Glomerular visceral epithelial cell (primary cell): ENCODE data around the gene VAV3.

Source experiments
- DNase-seq: peaks from one replicate; pipeline ENCODE4 v3.0.0-alpha.2; 2016; ENCODE audit errors: extremely low spot score

Gene VAV3

DNA sequence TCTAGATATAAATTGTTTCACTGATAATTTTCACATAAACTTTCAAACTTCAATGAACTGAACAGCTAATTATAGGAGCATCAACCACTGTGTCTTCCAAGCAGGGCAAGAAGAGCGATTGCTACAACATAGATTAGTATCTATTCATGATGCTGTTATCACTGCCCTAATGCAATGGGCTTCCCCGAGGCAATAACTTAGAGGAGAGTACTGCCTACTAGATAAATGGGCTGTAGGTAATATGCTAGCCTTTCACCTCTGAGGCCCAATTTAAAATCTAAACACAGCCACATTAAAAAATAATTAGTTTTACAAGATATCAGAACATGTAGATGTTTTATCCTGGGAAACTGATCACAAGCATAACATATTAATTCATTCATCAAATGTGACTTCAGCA lies 318.0 kb downstream of the VAV3 start:
- DNase-seq, result no peak

DNA sequence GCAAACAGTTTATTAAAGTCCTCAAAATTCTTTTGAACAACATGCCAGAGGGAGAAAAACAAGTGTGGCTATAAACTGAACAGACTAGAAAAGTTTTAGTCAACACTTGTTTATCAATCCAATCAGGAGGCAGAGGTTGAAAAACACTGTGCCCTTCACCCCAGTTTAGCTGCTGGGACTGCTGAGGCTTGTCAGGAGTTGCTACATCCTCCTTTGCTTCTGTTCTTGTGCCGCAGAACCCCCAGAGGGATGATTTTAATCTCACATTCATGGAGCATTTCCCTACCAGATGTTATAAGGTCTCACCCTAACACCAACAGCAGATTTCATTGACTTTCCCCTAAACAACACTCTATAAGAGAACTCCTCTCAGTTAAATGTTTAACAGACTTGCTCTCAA lies 321.2 kb downstream of the VAV3 start:
- DNase-seq, result no peak

DNA sequence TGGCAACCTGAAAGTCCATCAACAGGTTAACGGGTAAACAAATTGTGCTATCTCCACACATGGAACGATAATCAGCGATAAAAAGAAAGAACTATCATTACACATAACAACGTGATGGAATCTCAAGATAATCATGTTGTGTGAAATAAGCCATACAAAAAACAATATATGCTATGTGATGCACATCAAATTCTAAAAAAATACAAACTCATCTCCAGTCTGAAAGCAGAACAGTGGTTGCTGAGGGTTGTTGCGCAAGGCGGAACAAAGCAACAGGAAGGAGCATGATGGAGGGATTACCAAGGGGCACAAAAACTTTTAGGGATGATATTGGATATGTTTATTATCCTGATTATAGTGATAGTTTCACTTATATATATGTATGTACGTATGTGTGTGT lies 324.8 kb downstream of the VAV3 start:
- DNase-seq, result no peak

DNA sequence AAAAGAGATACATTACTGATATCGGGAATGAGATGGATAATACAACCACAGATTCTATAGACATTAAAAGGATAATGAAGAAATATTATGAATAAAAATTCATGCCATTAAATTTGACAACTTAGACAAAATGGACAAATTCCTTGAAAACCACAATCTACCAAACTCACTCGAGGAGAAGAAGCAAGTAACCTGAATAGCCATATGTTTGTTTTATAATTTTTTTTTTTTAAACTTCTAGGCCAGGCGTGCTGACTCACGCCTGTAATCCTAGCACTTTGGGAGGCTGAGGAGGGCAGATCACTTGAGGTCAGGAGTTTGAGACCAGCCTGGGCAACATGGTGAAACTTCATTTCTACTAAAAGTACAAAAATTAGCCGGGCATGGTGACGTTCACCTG lies 327.9 kb downstream of the VAV3 start:
- DNase-seq, result peak; percentile 42

DNA sequence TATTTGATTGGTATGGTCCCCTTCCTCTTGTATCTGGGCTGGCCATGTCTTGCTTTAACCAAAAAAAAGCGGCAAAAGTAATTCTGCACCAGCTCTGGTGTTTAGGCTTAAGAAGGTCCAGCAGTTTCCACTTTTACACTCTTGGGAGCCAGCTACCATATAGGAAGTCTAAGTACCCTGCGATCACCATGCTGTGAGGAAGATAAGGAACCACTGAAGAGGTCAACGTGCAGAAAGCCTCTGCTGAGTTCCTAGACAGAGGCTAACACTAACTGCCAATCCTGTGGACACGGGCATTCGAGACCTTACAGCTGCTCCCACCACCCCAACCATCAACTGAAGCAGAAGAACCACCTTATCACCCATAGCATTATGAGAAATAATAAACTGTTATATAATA lies 331.4 kb downstream of the VAV3 start:
- DNase-seq, result no peak

DNA sequence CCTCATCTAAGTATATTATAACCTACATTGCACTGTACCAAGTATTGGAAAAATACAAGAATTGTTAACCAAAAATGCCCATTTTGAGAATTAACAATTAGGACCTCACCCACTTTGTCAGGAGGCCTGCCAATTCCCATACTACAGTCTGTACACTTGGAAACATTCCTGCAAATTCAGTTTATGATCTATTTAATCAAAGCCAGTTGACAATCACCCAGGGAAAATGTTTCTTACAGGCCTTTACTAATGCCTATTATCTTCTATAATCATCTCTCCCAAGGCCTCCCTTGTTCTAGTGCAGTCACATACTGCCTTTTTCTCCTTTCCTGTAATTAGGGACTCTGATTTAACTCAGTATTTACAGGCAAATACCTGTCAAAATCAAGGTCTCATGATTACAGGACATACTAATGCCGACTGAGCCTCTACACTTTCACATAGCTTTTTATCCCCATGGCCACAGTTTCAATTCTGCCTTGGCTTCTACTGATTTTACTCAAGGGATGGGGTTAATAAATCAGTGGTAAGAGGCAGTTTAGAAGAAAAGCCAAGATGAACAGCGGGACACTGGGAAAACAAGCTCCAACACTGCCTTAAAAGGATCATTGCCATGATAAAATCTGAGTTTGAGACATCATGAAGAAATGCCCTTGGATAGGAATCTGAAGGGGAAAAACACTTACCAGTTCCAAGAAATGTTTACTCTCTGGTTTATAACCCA lies 338.7 kb downstream of the VAV3 start:
- DNase-seq, result no peak

DNA sequence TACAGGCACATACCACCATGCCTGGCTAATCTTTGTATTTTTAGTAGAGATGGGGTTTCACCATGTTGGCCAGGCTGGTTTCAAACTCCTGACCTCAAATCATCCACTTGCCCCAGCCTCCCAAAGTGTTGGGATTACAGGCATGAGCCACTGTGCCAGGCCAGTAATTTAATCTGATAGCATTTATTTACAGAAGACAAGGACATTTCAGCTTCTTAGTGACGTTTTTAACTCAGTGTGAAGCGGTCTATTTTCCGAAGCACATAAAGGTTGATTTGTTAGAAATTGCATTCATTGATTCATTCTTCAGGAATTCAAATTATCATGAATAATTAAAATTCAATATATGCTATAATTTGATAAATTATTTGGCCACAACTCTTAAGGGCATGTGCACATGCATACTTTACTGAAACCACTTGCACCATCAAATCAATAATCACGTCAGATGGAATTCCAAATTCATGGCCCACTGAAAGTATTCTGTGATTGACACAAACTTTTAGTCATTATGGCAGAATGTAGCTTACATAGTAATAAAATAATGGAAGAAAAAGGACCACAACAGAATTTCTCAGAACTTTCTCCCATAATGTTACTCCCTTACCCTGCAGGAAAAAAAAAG lies 339.5 kb downstream of the VAV3 start:
- DNase-seq, result no peak

DNA sequence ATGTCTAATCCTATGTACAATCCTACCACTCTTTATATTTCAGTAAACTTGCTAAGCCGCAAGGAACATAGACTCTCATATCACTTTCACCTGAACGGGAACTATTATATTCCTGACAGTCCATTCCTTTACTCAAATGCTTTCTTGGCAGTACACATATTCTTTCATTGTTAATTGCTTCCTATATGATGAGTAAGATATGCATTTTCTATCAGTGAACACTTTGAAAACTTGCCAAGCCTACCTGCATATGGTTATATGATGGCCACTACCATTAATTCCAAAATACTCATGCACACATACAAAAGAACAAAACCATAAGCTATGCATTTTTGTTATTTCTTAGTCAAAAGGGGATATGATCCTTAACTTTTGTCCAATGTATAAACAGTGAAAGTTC lies 341.5 kb downstream of the VAV3 start:
- DNase-seq, result no peak

DNA sequence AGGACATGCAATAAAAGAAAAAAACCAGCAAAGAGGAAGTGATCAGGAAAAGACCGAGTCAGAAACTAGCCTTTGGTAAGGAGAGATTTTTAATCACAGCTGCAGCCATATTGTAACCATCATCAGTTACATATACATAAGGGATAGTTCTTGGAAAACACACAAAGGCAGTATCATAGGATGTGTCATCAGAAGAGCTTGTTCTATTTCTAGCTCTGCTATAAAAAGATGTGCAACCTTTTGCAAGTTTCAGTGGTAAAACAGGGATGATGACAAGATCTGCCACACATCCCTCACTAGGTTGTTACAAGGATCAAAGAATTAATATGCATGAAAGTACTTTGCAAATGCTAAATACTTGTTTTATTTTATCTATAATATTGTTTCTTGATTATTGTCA lies 342.0 kb downstream of the VAV3 start:
- no peak for DNase-seq

DNA sequence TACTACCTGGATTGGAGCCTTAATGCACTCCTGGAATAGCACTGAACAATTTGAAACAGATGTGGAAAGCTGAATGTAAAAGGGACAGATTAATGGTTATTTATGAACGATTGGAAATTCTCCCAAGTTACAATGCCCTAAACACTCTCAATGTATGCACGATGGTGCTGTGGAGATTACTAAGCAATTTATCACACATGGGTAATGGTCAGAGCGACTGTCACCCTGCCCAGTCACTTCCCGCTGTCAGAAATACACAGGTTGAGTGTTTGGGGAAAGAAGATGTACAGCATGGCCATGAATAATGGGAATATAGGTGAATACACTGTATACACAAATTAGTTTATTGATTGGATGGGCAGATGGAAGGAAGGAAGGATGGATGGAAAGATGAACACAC lies 342.4 kb downstream of the VAV3 start:
- DNase-seq, result no peak

DNA sequence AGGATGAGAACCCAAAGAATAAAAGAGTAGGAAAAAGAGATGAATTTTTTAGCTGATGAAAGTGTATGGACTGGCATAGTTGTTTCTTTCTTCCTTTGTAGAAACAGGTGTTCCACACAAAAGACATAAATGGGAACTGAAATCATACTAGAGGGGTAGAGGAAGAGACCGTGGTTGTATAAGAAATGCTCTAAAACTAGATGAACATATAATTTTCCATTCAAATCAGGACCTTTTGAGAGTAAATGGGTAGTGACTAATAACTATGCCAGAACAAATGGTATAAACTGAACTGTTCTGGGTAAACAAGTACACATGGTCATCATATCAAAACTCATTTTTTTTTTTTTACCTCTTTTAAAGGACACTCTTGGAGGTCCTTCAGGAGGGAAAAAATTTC lies 344.2 kb downstream of the VAV3 start:
- no peak for DNase-seq

DNA sequence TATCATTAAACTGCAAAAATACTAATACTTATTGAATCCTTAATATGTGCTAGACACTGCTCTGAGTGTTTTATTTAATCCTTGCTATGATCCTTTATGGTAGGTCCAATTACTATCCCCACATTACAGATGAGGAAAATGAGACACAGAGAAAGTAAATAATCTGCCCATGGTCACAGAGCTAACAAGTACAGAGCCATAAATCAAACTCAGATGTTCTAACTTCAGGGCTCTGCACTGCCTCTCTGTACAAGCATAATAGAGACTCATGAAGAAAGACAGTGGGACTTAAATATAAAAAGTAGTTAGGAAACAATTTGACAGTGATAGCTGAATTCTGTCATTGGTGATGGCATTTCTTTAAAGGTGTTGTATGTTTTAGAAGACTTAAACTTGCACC lies 346.4 kb downstream of the VAV3 start:
- DNase-seq, result no peak

DNA sequence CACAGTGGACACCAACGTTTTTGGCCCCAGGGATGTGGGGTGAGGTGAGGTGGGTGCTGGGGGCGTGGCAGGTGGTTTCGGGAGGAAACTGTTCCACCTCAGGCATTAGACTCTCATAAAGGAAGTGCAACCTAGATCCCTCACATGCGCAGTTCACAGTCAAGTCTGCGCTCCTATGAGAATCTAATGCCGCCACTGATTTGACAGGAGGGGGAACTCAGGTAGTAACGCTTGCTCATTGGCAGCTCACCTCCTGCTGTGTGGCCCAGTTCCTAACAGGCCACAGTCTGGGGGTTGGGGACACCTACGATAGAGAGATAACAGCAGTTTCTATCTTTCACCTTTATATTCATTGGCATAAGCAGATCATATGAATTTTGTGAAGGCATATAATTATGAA lies 347.1 kb downstream of the VAV3 start:
- DNase-seq, result no peak

DNA sequence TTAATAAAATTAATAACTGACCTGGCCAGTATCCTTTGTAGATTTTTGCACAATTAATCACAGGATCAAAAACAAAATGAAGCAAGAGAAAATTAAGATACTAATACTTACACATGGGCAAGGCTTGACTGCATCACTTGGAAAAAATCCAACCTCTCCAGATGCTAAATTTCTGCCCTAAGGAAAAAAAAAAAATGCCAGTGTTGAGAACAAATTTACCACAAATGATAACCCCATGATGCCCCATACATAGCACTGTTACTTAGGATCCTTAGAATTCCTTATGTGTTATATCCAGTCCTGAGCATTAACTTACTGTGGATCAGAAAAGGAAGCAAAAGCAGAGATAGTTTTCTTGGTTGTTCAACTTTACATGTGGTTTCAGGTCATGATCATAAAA lies 347.5 kb downstream of the VAV3 start:
- DNase-seq, result no peak

DNA sequence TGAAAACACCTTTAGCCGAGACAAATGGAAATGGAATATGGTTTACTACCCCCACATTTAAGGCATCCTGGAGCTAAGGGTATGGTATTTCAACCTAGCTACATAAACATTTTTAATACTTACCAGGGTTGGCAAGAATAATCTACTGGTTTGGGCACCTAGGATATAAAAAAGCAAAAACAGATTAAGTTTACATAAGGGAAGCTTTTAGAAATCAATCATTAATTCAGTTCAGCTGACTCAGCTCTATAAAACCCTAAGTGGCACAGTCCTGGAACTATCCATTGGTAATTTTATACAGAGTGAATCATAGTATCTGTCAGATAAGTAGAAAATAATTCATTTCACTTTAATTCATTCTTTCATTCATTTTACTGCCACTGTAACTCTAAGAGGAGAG lies 355.2 kb downstream of the VAV3 start:
- DNase-seq, result peak; percentile 31

DNA sequence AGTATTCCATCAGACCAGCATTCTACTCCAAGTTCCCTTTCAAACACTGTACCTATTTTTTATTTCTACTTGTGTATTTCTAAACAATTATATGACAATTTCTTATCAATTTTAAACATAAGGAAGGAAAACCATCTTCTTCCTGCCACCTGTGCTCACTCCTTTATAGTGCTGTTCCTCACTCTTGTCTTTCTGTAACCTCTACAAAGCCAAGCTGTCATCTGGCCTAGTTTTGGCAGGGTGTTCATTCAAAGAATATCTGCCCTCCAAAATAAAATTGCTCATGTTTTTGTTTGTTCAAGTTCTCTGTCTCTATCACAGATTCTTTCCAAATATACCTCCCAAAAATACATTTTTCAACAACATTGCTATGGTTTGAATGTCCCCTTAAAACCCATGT lies 360.2 kb downstream of the VAV3 start:
- no peak for DNase-seq

DNA sequence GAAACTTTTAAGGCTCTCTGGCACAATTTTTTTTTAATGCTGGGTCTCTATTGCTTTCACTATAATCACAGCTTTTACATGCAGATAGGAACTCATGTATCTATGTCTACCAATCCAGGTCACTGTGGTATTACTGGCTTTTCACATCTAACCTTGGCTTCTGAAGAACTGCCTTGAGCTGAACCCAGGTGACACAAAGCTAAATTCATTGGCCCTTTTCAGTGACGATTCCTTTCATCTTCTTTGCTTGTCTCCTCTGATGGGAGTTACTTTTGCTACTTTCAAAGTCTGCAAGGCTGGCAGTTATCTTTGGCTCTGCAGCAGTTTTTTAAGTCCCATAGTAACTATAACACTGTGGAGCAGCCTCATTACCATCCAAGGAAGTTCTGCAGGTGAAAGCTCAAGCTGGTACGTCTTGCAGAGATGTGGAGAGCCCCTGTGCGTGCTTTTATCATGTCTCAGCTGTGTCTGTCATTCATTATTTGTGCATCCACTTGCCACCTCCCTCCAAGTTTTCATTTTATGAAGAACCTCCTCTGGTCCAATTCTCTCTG lies 364.3 kb downstream of the VAV3 start:
- DNase-seq, result no peak

DNA sequence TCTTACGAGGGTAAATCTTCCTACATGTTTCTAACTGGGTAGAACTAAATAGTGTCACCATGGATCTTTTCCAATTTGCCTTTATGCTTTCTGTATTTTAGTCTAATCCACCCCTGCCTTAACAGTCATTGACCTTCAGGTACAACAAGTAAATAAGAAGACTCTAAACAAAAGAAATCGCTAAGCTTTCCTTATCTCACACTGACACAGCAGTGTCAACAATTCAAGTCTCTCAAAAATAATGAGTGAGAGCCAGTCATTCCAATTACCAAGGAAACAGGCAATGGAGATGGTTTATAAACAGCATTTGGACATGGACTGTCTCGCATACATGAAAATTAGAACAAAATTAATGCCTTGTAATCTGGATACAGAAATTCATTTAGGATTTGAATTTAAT lies 365.8 kb downstream of the VAV3 start:
- DNase-seq, result no peak

DNA sequence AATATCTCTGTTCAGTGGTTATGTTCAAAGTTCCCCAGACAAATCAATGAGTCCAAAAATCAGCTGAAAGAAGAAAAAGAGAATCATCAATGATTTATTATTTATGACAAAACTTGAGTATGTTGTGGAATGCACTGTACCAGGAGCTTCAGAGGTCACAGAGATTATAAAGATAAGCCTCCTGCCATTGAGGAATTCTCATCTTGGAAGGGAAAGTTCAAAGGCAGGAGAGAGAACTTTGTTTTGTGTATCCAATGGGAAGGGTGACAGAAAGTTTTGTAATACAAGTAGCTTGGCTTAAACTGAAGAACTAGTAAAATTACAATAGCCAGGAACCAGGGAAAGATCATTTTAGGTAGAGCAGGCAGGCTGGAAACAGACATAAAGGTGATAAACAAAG lies 367.7 kb downstream of the VAV3 start:
- DNase-seq, result no peak

DNA sequence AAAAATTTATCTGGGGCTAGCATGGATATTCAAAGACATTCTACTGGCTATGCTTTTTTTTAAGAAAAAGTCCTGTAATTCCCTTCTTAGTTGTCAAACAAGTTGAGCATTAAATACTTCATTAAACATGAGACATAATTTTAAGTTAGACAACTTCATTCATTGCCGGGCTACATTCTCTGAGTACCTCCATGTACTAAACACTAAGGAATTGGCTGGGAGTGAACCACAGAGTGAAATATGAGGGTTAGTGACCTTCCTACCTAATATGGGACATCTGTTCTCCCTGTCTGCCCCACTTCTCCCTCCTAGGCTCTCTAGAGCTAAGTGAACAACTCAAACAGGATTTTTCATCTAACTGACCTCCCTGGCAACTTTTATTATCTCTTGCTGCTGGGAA lies 370.4 kb downstream of the VAV3 start:
- no peak for DNase-seq

DNA sequence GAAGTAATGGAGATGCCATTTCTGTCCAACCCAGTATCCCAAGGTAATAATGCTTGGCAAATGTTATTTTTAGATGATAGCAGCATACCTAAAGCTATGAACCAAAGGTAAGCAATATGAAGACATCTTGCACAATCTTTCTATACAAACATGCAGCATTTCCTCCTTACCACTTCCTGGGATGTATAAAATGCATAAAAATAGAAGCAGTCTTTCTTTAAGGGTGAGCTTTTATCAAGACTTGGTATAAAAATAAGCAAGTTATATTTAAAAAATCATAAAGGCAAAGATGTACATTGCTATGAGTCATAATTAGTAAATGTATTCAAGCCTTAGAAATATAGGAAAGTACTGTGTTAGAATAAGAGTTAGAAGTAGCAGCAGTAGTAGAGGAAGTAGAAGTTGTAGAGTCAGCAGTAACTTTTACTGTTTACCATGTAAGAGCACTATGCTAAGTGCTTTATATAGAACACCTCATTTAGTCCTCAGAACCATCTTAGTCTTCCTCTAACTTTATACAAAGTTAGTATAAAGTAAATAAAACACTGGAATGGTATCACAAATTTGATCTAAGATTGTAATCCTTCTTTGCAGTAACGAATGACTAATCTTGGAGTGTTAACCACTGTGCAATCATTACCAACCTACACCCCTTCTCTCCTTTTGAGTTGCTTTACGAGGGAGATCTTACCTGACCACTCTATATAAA lies 371.3 kb downstream of the VAV3 start:
- DNase-seq, result peak; percentile 9

DNA sequence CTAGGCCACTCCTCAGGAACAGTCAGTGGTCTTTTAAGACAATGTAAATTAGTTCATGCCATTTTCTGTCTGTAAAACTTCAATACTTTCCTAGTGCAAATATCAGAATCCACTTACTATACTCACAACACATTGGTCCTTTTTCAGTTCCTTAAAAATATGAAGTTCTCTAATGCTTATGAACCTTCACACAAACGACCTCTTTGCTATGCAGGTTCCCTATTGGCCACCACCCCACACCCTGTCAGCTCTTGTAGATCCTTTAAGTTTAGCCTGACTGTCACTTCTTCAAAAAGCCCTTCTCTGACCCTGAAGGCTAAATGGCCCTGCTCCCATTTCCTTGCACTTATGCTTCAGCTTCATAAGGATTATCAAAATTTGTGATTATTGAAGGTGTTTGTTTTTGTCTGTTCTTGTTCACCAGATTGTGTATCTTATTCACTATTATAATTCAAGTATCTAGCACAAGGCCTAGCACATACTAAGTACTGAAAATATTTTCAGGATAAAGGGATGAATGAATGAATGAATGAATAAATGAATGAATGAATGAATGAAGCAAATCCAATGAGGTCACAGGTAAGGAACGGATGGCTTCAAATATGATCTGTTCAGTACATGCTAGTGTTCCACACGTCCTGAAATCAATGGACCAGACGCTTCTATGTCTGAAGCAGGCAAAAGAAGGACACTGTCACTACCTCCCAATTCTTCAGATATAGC lies 373.9 kb downstream of the VAV3 start:
- DNase-seq, result no peak
